Coronary artery (tissue), 2 donors: ENCODE data around the gene CIZ1.

Source experiments
- DNase-seq: peaks from one replicate; pipeline ENCODE4 v3.0.0-alpha.2; 2017; ENCODE audit warnings: low spot score
- H3K27ac ChIP-seq, 2 donors: fragments of 200-600 bp; sonication (generic); one replicate each; pipeline ENCODE4 v1.5.1; 2016 to 2019
- H3K4me3 ChIP-seq: fragments of 200-600 bp; sonication (generic); 2 replicates; pipeline ENCODE4 v1.5.1; 2016; ENCODE audit warnings: mild to moderate bottlenecking, moderate library complexity
- TF ChIP-seq, protein P1 (sequence below): fragments of 200-600 bp; sonication (generic); IDR thresholded peaks from one replicate; pipeline ENCODE4 v1.5.1; 2019; ENCODE audit warnings: antibody characterized with exemption

CIZ1 gene

DNA sequence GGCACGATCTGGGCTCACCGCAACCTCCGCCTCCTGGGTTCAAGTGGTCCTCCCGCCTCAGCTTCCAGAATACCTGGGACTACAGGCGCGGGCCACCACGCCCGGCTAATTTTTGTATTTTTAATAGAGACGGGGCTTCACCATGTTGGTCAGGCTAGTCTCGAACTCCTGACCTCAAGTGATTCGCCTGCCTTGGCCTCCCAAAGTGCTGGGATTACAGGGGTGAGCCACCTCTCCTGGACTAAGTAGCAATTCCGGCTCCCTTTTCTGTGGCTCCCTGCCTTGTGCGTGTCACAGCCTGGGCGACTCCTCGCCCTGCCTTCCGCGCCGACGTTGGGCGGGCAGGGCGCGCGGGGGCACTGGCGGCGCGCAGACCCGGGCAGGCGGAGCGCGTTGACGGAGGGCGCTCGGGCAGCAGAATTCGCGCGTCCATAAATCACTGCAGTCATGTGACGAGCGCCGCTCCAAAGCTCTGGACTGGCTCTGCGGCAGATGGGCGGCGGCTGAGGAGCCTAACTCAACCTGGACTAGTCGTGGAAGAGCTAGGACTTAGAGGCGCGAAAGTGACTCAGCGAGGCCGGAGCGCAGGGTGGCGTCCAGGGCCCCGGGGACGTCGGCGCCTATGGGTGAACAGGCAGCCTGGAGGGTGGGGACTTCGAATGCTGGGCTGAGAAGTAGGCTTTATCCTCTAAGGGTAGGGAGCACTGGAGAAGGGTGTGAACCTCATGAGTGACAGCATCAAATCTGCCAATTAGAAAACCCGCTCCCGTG is 1.4 kb upstream of the CIZ1 start:
- Histone ChIP-seq H3K27ac (peak overlapping the region; percentile 74 to 77), H3K4me3 (peak overlapping the region; percentile 65)
- DNase-seq = peak; percentile 85
- TF ChIP-seq, protein P1, sequence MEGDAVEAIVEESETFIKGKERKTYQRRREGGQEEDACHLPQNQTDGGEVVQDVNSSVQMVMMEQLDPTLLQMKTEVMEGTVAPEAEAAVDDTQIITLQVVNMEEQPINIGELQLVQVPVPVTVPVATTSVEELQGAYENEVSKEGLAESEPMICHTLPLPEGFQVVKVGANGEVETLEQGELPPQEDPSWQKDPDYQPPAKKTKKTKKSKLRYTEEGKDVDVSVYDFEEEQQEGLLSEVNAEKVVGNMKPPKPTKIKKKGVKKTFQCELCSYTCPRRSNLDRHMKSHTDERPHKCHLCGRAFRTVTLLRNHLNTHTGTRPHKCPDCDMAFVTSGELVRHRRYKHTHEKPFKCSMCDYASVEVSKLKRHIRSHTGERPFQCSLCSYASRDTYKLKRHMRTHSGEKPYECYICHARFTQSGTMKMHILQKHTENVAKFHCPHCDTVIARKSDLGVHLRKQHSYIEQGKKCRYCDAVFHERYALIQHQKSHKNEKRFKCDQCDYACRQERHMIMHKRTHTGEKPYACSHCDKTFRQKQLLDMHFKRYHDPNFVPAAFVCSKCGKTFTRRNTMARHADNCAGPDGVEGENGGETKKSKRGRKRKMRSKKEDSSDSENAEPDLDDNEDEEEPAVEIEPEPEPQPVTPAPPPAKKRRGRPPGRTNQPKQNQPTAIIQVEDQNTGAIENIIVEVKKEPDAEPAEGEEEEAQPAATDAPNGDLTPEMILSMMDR = no peak

- H3K27ac ChIP-seq = peak overlapping the region; percentile 77 to 91
- peak; percentile 72 for DNase-seq
- TF ChIP-seq, protein P1 = no peak
- peak overlapping the region; percentile 85 for H3K4me3 ChIP-seq
Measured at GRCh38 chr9:128190516-128191405, 611 bp downstream of the CIZ1 start.

GRCh38 chr9:128190013-128190412 is 1.4 kb downstream of the CIZ1 start:
- TF ChIP-seq, protein P1 = no peak
- H3K4me3 ChIP-seq = peak overlapping the region; percentile 85
- H3K27ac ChIP-seq = no peak overlapping the region
- no peak for DNase-seq

DNA sequence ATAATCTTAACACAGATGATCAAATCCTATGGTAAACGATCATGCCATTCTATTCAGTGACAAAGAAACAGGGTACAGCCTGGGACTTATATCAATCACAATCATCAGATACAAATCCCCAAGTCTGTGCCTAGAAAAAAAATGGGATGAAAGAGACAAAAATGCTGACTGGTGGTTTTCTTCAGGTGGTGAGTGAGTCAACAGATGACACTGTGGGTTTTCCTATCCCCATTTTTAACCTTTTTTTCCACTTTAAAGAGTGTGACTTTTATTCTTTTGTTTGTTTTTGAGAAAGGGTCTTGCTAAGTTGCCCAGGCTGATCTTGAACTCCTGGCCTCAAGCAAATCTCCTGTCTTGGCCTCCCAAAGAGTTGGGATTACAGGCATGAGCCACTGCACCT is 3.2 kb downstream of the CIZ1 start:
- Histone ChIP-seq H3K27ac (no peak overlapping the region), H3K4me3 (no peak overlapping the region)
- DNase-seq = no peak
- TF ChIP-seq, protein P1 = no peak

DNA sequence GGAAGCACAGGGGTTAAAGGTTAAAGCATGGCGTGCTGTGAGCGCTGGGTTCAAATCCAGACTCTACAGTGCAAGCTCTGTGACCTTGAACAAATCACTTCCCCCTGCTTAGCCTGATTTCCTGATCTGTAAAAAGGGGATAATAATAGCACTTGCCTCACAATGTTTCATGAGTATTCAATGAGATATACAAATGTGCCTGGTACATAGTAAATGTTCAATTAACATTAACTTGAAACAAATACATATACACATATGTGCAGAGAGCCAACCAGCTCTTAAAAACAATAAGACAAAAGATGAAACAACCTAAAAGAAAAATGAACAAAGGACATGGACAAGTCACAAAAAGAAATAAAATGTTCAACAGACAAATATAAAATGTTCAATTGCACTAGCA is 4.0 kb downstream of the CIZ1 start:
- no peak overlapping the region for H3K27ac ChIP-seq
- no peak for DNase-seq
- TF ChIP-seq, protein P1 = no peak
- no peak overlapping the region for H3K4me3 ChIP-seq

- no peak overlapping the region for H3K27ac ChIP-seq
- no peak for DNase-seq
- TF ChIP-seq, protein P1 = no peak
Measured at GRCh38 chr9:128185979-128186965, 5.1 kb downstream of the CIZ1 start.

More at GRCh38 chr9:128185979-128186965, 5.1 kb downstream of the CIZ1 start:
- no peak overlapping the region for H3K4me3 ChIP-seq
